Measurements from ENCODE around the gene PDE1C. TPM values are rescaled to one million over a fixed set of nuclear protein-coding genes. Genes with fewer than 3 reads are reported as not detected.

Gene PDE1C
- total and polyA plus RNA-seq, 3 experiments from 2014 or later, result not detected

GRCh38 chr7:31764462-31764861, 305.7 kb downstream of the PDE1C start:
- no peaks in the 10 kb centered on the region for H3K4me1 Mint-ChIP-seq
- H3K4me3 ChIP-seq (ENCODE audit: low read length), result no peak overlapping the region
- POLR2A ChIA-PET, result no interaction called here
- peaks cover 1 to 5% (median 3%) of the 10 kb centered on the region in 5 donors for H3K9me3 Mint-ChIP-seq
- DNase-seq, result no peak
- CTCF ChIA-PET, result no interaction called here
- no peak overlapping the region for H3K27ac Mint-ChIP-seq
- H3K27me3 ChIP-seq (ENCODE audit: insufficient read depth, low read length, poor library complexity, severe bottlenecking), result no peaks in the 10 kb centered on the region
- H3K36me3 ChIP-seq (ENCODE audit: insufficient read depth, low read length), result no peaks in the 10 kb centered on the region
- H3K4me3 Mint-ChIP-seq, result no peak overlapping the region
- no peaks in the 10 kb centered on the region for H3K27me3 Mint-ChIP-seq
- H3K36me3 Mint-ChIP-seq, result no peaks in the 10 kb centered on the region
- H3K4me1 ChIP-seq (ENCODE audit: insufficient read depth, low read length), result no peaks in the 10 kb centered on the region
- no peak overlapping the region for H3K27ac ChIP-seq (ENCODE audit: low read depth, low read length)
- H3K9me3 ChIP-seq (ENCODE audit: low read length), result no peaks in the 10 kb centered on the region

GRCh38 chr7:31763548-31763947, 306.7 kb downstream of the PDE1C start:
- DNase-seq, result no peak
- H3K4me3 Mint-ChIP-seq, result no peak overlapping the region
- Histone ChIP-seq H3K4me1 (ENCODE audit: insufficient read depth, low read length) (no peaks in the 10 kb centered on the region), H3K27ac (ENCODE audit: low read depth, low read length) (no peak overlapping the region), H3K36me3 (ENCODE audit: insufficient read depth, low read length) (no peaks in the 10 kb centered on the region), H3K27me3 (ENCODE audit: insufficient read depth, low read length, poor library complexity, severe bottlenecking) (no peaks in the 10 kb centered on the region), H3K9me3 (ENCODE audit: low read length) (no peaks in the 10 kb centered on the region), H3K4me3 (ENCODE audit: low read length) (no peak overlapping the region)
- H3K36me3 Mint-ChIP-seq, result no peaks in the 10 kb centered on the region
- no peak overlapping the region for H3K27ac Mint-ChIP-seq
- no peaks in the 10 kb centered on the region for H3K27me3 Mint-ChIP-seq
- peaks cover 1 to 4% (median 2%) of the 10 kb centered on the region in 5 donors for H3K9me3 Mint-ChIP-seq
- CTCF ChIA-PET, result no interaction called here
- H3K4me1 Mint-ChIP-seq, result no peaks in the 10 kb centered on the region
- POLR2A ChIA-PET, result no interaction called here

- Mint-ChIP-seq H3K9me3 (peaks cover 2 to 8% (median 5%) of the 10 kb centered on the region in 5 donors), H3K4me1 (no peaks in the 10 kb centered on the region), H3K4me3 (no peak overlapping the region), H3K27me3 (no peaks in the 10 kb centered on the region), H3K36me3 (no peaks in the 10 kb centered on the region), H3K27ac (no peak overlapping the region)
- H3K9me3 ChIP-seq (ENCODE audit: low read length), result no peaks in the 10 kb centered on the region
- H3K4me1 ChIP-seq (ENCODE audit: insufficient read depth, low read length), result no peaks in the 10 kb centered on the region
- ChIA-PET CTCF (no interaction called here), POLR2A (no interaction called here)
- no peak for DNase-seq
- H3K27me3 ChIP-seq (ENCODE audit: insufficient read depth, low read length, poor library complexity, severe bottlenecking), result no peaks in the 10 kb centered on the region
- H3K36me3 ChIP-seq (ENCODE audit: insufficient read depth, low read length), result no peaks in the 10 kb centered on the region
- no peak overlapping the region for H3K27ac ChIP-seq (ENCODE audit: low read depth, low read length)
- no peak overlapping the region for H3K4me3 ChIP-seq (ENCODE audit: low read length)
These were observed 308.6 kb downstream of the PDE1C start for GRCh38 chr7:31761646-31762045.

GRCh38 chr7:31758755-31759154, 311.5 kb downstream of the PDE1C start:
- Histone ChIP-seq H3K27me3 (ENCODE audit: insufficient read depth, low read length, poor library complexity, severe bottlenecking) (no peaks in the 10 kb centered on the region), H3K4me3 (ENCODE audit: low read length) (no peak overlapping the region), H3K9me3 (ENCODE audit: low read length) (no peaks in the 10 kb centered on the region), H3K27ac (ENCODE audit: low read depth, low read length) (no peak overlapping the region), H3K36me3 (ENCODE audit: insufficient read depth, low read length) (no peaks in the 10 kb centered on the region), H3K4me1 (ENCODE audit: insufficient read depth, low read length) (no peaks in the 10 kb centered on the region)
- Mint-ChIP-seq H3K4me3 (no peak overlapping the region), H3K27ac (no peak overlapping the region), H3K36me3 (no peaks in the 10 kb centered on the region), H3K27me3 (no peaks in the 10 kb centered on the region), H3K4me1 (no peaks in the 10 kb centered on the region), H3K9me3 (peaks cover 2 to 13% (median 8%) of the 10 kb centered on the region in 5 donors)
- ChIA-PET CTCF (no interaction called here), POLR2A (no interaction called here)
- DNase-seq, result no peak

GRCh38 chr7:31751726-31752125, 318.5 kb downstream of the PDE1C start:
- no peaks in the 10 kb centered on the region for H3K9me3 ChIP-seq (ENCODE audit: low read length)
- Mint-ChIP-seq H3K9me3 (peaks cover 0 to 6% (median 5%) of the 10 kb centered on the region in 5 donors), H3K36me3 (no peaks in the 10 kb centered on the region), H3K4me1 (no peaks in the 10 kb centered on the region), H3K27me3 (no peaks in the 10 kb centered on the region), H3K27ac (no peak overlapping the region), H3K4me3 (no peak overlapping the region)
- H3K27me3 ChIP-seq (ENCODE audit: insufficient read depth, low read length, poor library complexity, severe bottlenecking), result no peaks in the 10 kb centered on the region
- no peak overlapping the region for H3K27ac ChIP-seq (ENCODE audit: low read depth, low read length)
- no peak for DNase-seq
- H3K36me3 ChIP-seq (ENCODE audit: insufficient read depth, low read length), result no peaks in the 10 kb centered on the region
- H3K4me3 ChIP-seq (ENCODE audit: low read length), result no peak overlapping the region
- no peaks in the 10 kb centered on the region for H3K4me1 ChIP-seq (ENCODE audit: insufficient read depth, low read length)
- POLR2A ChIA-PET, result no interaction called here
- CTCF ChIA-PET, result no interaction called here

GRCh38 chr7:31748084-31748483, 322.1 kb downstream of the PDE1C start:
- Mint-ChIP-seq H3K36me3 (no peaks in the 10 kb centered on the region), H3K4me3 (no peak overlapping the region), H3K4me1 (no peaks in the 10 kb centered on the region), H3K9me3 (peaks cover 0 to 3% (median 0%) of the 10 kb centered on the region in 5 donors), H3K27ac (no peak overlapping the region), H3K27me3 (no peaks in the 10 kb centered on the region)
- no peak for DNase-seq
- Histone ChIP-seq H3K9me3 (ENCODE audit: low read length) (no peaks in the 10 kb centered on the region), H3K27ac (ENCODE audit: low read depth, low read length) (no peak overlapping the region), H3K36me3 (ENCODE audit: insufficient read depth, low read length) (no peaks in the 10 kb centered on the region), H3K4me1 (ENCODE audit: insufficient read depth, low read length) (no peaks in the 10 kb centered on the region), H3K27me3 (ENCODE audit: insufficient read depth, low read length, poor library complexity, severe bottlenecking) (no peaks in the 10 kb centered on the region), H3K4me3 (ENCODE audit: low read length) (no peak overlapping the region)
- CTCF ChIA-PET, result no interaction called here
- POLR2A ChIA-PET, result no interaction called here

- H3K4me1 ChIP-seq (ENCODE audit: insufficient read depth, low read length), result no peaks in the 10 kb centered on the region
These were observed 322.7 kb downstream of the PDE1C start for GRCh38 chr7:31747553-31747952.

GRCh38 chr7:31744294-31744874, 325.8 kb downstream of the PDE1C start:
- no peaks in the 10 kb centered on the region for H3K4me1 ChIP-seq (ENCODE audit: insufficient read depth, low read length)
- Mint-ChIP-seq H3K4me1 (no peaks in the 10 kb centered on the region), H3K27ac (no peak overlapping the region), H3K9me3 (peaks cover 0 to 2% (median 0%) of the 10 kb centered on the region in 5 donors), H3K36me3 (no peaks in the 10 kb centered on the region), H3K4me3 (no peak overlapping the region), H3K27me3 (peaks cover 0 to 1% of the 10 kb centered on the region in 2 donors)
- DNase-seq, result no peak
- no peaks in the 10 kb centered on the region for H3K9me3 ChIP-seq (ENCODE audit: low read length)
- ChIA-PET CTCF (no interaction called here), POLR2A (no interaction called here)
- no peaks in the 10 kb centered on the region for H3K27me3 ChIP-seq (ENCODE audit: insufficient read depth, low read length, poor library complexity, severe bottlenecking)
- no peaks in the 10 kb centered on the region for H3K36me3 ChIP-seq (ENCODE audit: insufficient read depth, low read length)
- H3K27ac ChIP-seq (ENCODE audit: low read depth, low read length), result no peak overlapping the region
- no peak overlapping the region for H3K4me3 ChIP-seq (ENCODE audit: low read length)

More at GRCh38 chr7:31747553-31747952, 322.7 kb downstream of the PDE1C start:
- no peak overlapping the region for H3K4me3 ChIP-seq (ENCODE audit: low read length)
- CTCF ChIA-PET, result no interaction called here
- Mint-ChIP-seq H3K4me3 (no peak overlapping the region), H3K27me3 (no peaks in the 10 kb centered on the region), H3K4me1 (no peaks in the 10 kb centered on the region), H3K27ac (no peak overlapping the region), H3K36me3 (no peaks in the 10 kb centered on the region), H3K9me3 (peaks cover 0 to 3% (median 0%) of the 10 kb centered on the region in 5 donors)
- H3K27me3 ChIP-seq (ENCODE audit: insufficient read depth, low read length, poor library complexity, severe bottlenecking), result no peaks in the 10 kb centered on the region
- POLR2A ChIA-PET, result no interaction called here
- DNase-seq, result no peak
- H3K9me3 ChIP-seq (ENCODE audit: low read length), result no peaks in the 10 kb centered on the region
- H3K36me3 ChIP-seq (ENCODE audit: insufficient read depth, low read length), result no peaks in the 10 kb centered on the region
- H3K27ac ChIP-seq (ENCODE audit: low read depth, low read length), result no peak overlapping the region

GRCh38 chr7:31741852-31742251, 328.4 kb downstream of the PDE1C start:
- Mint-ChIP-seq H3K27me3 (peaks cover 0 to 1% of the 10 kb centered on the region in 2 donors), H3K4me3 (no peak overlapping the region), H3K36me3 (no peaks in the 10 kb centered on the region), H3K4me1 (no peaks in the 10 kb centered on the region), H3K27ac (no peak overlapping the region), H3K9me3 (peaks cover 0 to 2% (median 0%) of the 10 kb centered on the region in 5 donors)
- ChIA-PET CTCF (no interaction called here), POLR2A (no interaction called here)
- DNase-seq, result no peak
- H3K27ac ChIP-seq (ENCODE audit: low read depth, low read length), result no peak overlapping the region
- no peaks in the 10 kb centered on the region for H3K9me3 ChIP-seq (ENCODE audit: low read length)
- H3K36me3 ChIP-seq (ENCODE audit: insufficient read depth, low read length), result no peaks in the 10 kb centered on the region
- H3K27me3 ChIP-seq (ENCODE audit: insufficient read depth, low read length, poor library complexity, severe bottlenecking), result no peaks in the 10 kb centered on the region
- no peak overlapping the region for H3K4me3 ChIP-seq (ENCODE audit: low read length)
- no peaks in the 10 kb centered on the region for H3K4me1 ChIP-seq (ENCODE audit: insufficient read depth, low read length)

Data from CD8-positive, alpha-beta memory T cell (primary cell).